Gastrocnemius medialis (tissue), 4 donors: Measurements from ENCODE around the gene ELAVL4.

Experiments
- POLR2A ChIP-seq, 2 donors: fragments of 450-650 bp; IDR thresholded peaks; one replicate each; pipeline ENCODE4 v1.6.1; 2017; ENCODE audit warnings: antibody characterized with exemption in 2 of 2, mild to moderate bottlenecking in 2 of 2, moderate library complexity in 2 of 2
- TF ChIP-seq, protein P1 (sequence below), 5 experiments: fragments of 450-650 bp in 3 of 5; fragments of 200-600 bp in 2 of 5; sonication (generic) in 2 of 5; IDR thresholded peaks in 4 of 5; conservative IDR thresholded peaks in 1 of 5; 1 replicate in 4 of 5; 2 replicates in 1 of 5; pipeline ENCODE4 v1.5.1; 2016 to 2019; ENCODE audit warnings: antibody characterized with exemption in 5 of 5, mild to moderate bottlenecking in 3 of 5, moderate library complexity in 3 of 5

DNA sequence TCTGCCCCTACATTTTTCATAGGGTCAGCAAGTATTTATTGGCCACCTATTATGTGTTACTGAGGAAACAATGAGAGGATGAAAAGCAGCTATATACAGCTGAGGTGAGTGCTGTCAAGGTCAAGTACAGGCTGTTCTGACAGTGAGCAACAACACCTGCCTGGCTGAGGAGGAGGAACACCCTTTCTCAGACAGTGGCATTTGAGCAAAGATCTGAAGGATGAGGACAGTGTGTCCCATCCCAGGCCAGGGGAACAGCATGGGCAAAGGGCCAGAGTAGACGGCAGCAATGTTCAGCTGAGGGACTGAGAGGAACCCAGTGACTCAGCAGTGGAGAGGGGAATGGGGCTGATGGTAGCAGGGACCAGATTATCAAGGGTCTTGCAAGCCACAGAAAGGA, 101.0 kb downstream of the ELAVL4 start:
- TF ChIP-seq, protein P1, sequence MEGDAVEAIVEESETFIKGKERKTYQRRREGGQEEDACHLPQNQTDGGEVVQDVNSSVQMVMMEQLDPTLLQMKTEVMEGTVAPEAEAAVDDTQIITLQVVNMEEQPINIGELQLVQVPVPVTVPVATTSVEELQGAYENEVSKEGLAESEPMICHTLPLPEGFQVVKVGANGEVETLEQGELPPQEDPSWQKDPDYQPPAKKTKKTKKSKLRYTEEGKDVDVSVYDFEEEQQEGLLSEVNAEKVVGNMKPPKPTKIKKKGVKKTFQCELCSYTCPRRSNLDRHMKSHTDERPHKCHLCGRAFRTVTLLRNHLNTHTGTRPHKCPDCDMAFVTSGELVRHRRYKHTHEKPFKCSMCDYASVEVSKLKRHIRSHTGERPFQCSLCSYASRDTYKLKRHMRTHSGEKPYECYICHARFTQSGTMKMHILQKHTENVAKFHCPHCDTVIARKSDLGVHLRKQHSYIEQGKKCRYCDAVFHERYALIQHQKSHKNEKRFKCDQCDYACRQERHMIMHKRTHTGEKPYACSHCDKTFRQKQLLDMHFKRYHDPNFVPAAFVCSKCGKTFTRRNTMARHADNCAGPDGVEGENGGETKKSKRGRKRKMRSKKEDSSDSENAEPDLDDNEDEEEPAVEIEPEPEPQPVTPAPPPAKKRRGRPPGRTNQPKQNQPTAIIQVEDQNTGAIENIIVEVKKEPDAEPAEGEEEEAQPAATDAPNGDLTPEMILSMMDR (IDR thresholded peaks at IDR 0.05 in 4 of 5, conservative IDR thresholded peaks at IDR 0.05 in 1 of 5): no peak
- TF ChIP-seq POLR2A (IDR thresholded peaks at IDR 0.05): no peak
